Lower lobe of right lung (tissue), 2 donors: Measurements from ENCODE around the gene LRP8. TPM values are rescaled to one million over a fixed set of nuclear protein-coding genes. Genes with fewer than 3 reads are reported as not detected.

Source experiments
- ATAC-seq, 2 donors: fragments of 200-7000 bp; cut with Tn5 transposase; one replicate each; pipeline ENCODE4 v1.9.1; 2020 to 2022; ENCODE audit warnings: mild to moderate bottlenecking in 2 of 2, moderate library complexity in 2 of 2
- DNase-seq: peaks from one replicate; pipeline ENCODE4 v3.0.0-alpha.2; 2020
- H3K27ac ChIP-seq: fragments of 200-600 bp; one replicate; pipeline ENCODE4 v1.8.0; 2022
- H3K27me3 ChIP-seq: fragments of 200-600 bp; one replicate; pipeline ENCODE4 v1.8.0; 2022; ENCODE audit warnings: low read depth
- H3K36me3 ChIP-seq: fragments of 200-600 bp; one replicate; pipeline ENCODE4 v1.8.0; 2022; ENCODE audit warnings: mild to moderate bottlenecking
- H3K4me1 ChIP-seq: fragments of 200-600 bp; one replicate; pipeline ENCODE4 v1.8.0; 2022
- H3K4me3 ChIP-seq: fragments of 200-600 bp; one replicate; pipeline ENCODE4 v1.8.0; 2022; ENCODE audit warnings: mild to moderate bottlenecking
- H3K9me3 ChIP-seq: fragments of 200-600 bp; one replicate; pipeline ENCODE4 v1.8.0; 2022
- CTCF ChIP-seq: fragments of 200-600 bp; IDR thresholded peaks from one replicate; pipeline ENCODE4 v1.8.0; 2022; ENCODE audit warnings: antibody characterized with exemption, mild to moderate bottlenecking
- intact Hi-C: fragments of 100-400 bp; cut with DNase I; formaldehyde crosslinking; loops from one replicate; pipeline ENCODE4 v1.11.0; 2022
- total RNA-seq: library from RNA; stranded (reverse); fragmentation: NEBNext Ultra II Directional; extraction: Animal tissue kit (Norgen Biotek cat#: 25700); gene quantifications from one replicate; pipeline ENCODE4 v1.2.1, GENCODE V29; 2021
- donor health status: DM: no; HTN: yes; CAD: no; lungs with severe emphysema.

Gene LRP8
- total RNA-seq, 1 donor from 2014 or later, result 9.2 TPM

GRCh38 chr1:53344921-53345838 is 17.3 kb upstream of the LRP8 start:
- no peak overlapping the region for H3K4me3 ChIP-seq
- no peak overlapping the region for H3K27ac ChIP-seq
- DNase-seq (no peak), ATAC-seq (no peak)
- intact Hi-C loops, result no loop called here
- H3K27me3 ChIP-seq, result no peaks in the 10 kb centered on the region
- no peaks in the 10 kb centered on the region for H3K36me3 ChIP-seq
- H3K4me1 ChIP-seq, result no peaks in the 10 kb centered on the region
- TF ChIP-seq CTCF, result no peak
- no peaks in the 10 kb centered on the region for H3K9me3 ChIP-seq

- H3K9me3 ChIP-seq, result no peaks in the 10 kb centered on the region
- H3K27me3 ChIP-seq, result no peaks in the 10 kb centered on the region
- intact Hi-C loops, result no loop called here
- DNase-seq (no peak), ATAC-seq (no peak)
- H3K4me1 ChIP-seq, result no peaks in the 10 kb centered on the region
- no peak overlapping the region for H3K27ac ChIP-seq
- H3K4me3 ChIP-seq, result no peak overlapping the region
- no peak for TF ChIP-seq CTCF
- no peaks in the 10 kb centered on the region for H3K36me3 ChIP-seq
Measured at GRCh38 chr1:53343831-53344668, 16.2 kb upstream of the LRP8 start.

- DNase-seq (no peak), ATAC-seq (no peak)
- TF ChIP-seq CTCF, result no peak
- no peak overlapping the region for H3K27ac ChIP-seq
- no peaks in the 10 kb centered on the region for H3K4me1 ChIP-seq
- H3K4me3 ChIP-seq, result no peak overlapping the region
- no peaks in the 10 kb centered on the region for H3K27me3 ChIP-seq
- H3K36me3 ChIP-seq, result no peaks in the 10 kb centered on the region
- intact Hi-C loops, result no loop called here
- H3K9me3 ChIP-seq, result no peaks in the 10 kb centered on the region
Measured at GRCh38 chr1:53342735-53343470, 15.0 kb upstream of the LRP8 start.

- Histone ChIP-seq H3K9me3 (no peaks in the 10 kb centered on the region), H3K36me3 (no peaks in the 10 kb centered on the region), H3K4me1 (no peaks in the 10 kb centered on the region), H3K27ac (no peak overlapping the region), H3K4me3 (no peak overlapping the region), H3K27me3 (no peaks in the 10 kb centered on the region)
- intact Hi-C loops, result no loop called here
- DNase-seq (no peak), ATAC-seq (no peak)
- TF ChIP-seq CTCF, result no peak
Measured at GRCh38 chr1:53341961-53342707, 14.3 kb upstream of the LRP8 start.

- Histone ChIP-seq H3K36me3 (no peaks in the 10 kb centered on the region), H3K4me1 (no peaks in the 10 kb centered on the region), H3K9me3 (no peaks in the 10 kb centered on the region), H3K27ac (no peak overlapping the region), H3K4me3 (no peak overlapping the region), H3K27me3 (no peaks in the 10 kb centered on the region)
- intact Hi-C loops, result no loop called here
- peak in 1 of 2 donors; percentile 10 for ATAC-seq
- no peak for TF ChIP-seq CTCF
- DNase-seq, result no peak
Measured at GRCh38 chr1:53341521-53341895, 13.6 kb upstream of the LRP8 start.
